ENCODE results near the gene CR2.
"Not testable (repeated sequence)": the region's sequence is repeated elsewhere in the genome, so short reads cannot be mapped to it uniquely, and the experiment has no call there.

The CR2 gene

GRCh38 chr1:207504438-207504837 is 50.3 kb downstream of the CR2 start:
- no peak for DNase-seq (ENCODE audit: low read depth)

GRCh38 chr1:207510444-207510843 is 56.3 kb downstream of the CR2 start:
- DNase-seq (ENCODE audit: low read depth), result no peak

- no peak for DNase-seq (ENCODE audit: low read depth)
Observed at GRCh38 chr1:207514890-207515289, 60.8 kb downstream of the CR2 start.

GRCh38 chr1:207516729-207517128 is 62.6 kb downstream of the CR2 start:
- DNase-seq (ENCODE audit: low read depth), result no peak

- no peak for DNase-seq (ENCODE audit: low read depth)
Observed at GRCh38 chr1:207518608-207519236, 64.6 kb downstream of the CR2 start.

GRCh38 chr1:207519505-207520399 is 65.6 kb downstream of the CR2 start:
- no peak for DNase-seq (ENCODE audit: low read depth)

- not testable (repeated sequence) for DNase-seq (ENCODE audit: low read depth)
Observed at GRCh38 chr1:207520400-207521345, 66.5 kb downstream of the CR2 start.

- not testable (repeated sequence) for DNase-seq (ENCODE audit: low read depth)
Observed at GRCh38 chr1:207525239-207525638, 71.1 kb downstream of the CR2 start.

GRCh38 chr1:207528401-207528800 is 74.3 kb downstream of the CR2 start:
- DNase-seq (ENCODE audit: low read depth), result not testable (repeated sequence)

GRCh38 chr1:207536263-207536662 is 82.1 kb downstream of the CR2 start:
- DNase-seq (ENCODE audit: low read depth), result not testable (repeated sequence)

All from stimulated activated CD8-positive, alpha-beta memory T cell treated with anti-CD3 and anti-CD28 coated beads, Interleukin-12 subunit alpha, Interleukin-12 subunit beta, amount 100 ng/mL, for 4 hours (primary cell).